ENCODE data around the gene INPP1.
"Not testable (repeated sequence)": the region's sequence is repeated elsewhere in the genome, so short reads cannot be mapped to it uniquely, and the experiment has no call there.

INPP1 gene

DNA sequence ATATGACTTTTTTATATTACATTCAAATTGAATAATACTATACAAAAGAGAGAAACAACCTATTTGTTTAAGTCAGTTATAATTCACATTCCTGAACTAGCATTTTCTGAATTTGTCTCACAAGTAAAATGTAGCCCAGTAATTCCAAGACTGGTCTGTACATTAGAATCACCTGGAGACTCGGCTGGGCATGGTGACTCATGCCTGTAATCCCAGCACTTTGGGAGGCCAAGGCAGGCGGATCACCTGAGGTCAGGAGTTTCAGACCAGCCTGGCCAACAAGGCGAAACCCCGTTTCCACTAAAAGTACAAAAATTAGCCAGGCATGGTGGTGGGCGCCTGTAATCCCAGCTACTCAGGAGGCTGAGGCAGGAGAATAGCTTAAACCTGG is 30.8 kb upstream of the INPP1 start:
- not testable (repeated sequence) for DNase-seq; H3K18ac ChIP-seq (ENCODE audit: low read depth in 1 of 2, low read length in 2 of 2); H2BK120ac ChIP-seq (ENCODE audit: low read depth, low read length); H4K8ac ChIP-seq (ENCODE audit: low read length); H3K27me3 ChIP-seq (ENCODE audit: control insufficient read depth in 1 of 2, insufficient read depth in 1 of 2, low read length in 2 of 2); H2AK5ac ChIP-seq (ENCODE audit: low read length, severe bottlenecking); H3K4me2 ChIP-seq (ENCODE audit: low read length, poor library complexity, severe bottlenecking); H3K4ac ChIP-seq (ENCODE audit: low read depth in 1 of 2, low read length in 2 of 2); H2BK12ac ChIP-seq (ENCODE audit: low read length in 2 of 2); H3K14ac ChIP-seq (ENCODE audit: low read length in 2 of 2); H3K9ac ChIP-seq (ENCODE audit: low read length); H2BK5ac ChIP-seq (ENCODE audit: low read depth, low read length, poor library complexity, severe bottlenecking); H3K9me3 ChIP-seq (ENCODE audit: control insufficient read depth, low read length); H3K27ac ChIP-seq (ENCODE audit: low read length, poor library complexity, severe bottlenecking); H4K91ac ChIP-seq (ENCODE audit: low read length); H2AFZ ChIP-seq (ENCODE audit: low read depth, low read length); H2BK15ac ChIP-seq (ENCODE audit: low read depth, poor library complexity, severe bottlenecking); H3K23ac ChIP-seq (ENCODE audit: low read length in 2 of 2); H3K4me1 ChIP-seq (ENCODE audit: control insufficient read depth, insufficient read depth, low read depth, low read length); H3K4me3 ChIP-seq (ENCODE audit: insufficient read depth in 1 of 2, low read depth in 1 of 2, low read length in 2 of 2)
- 89% methylated on average over 4 of the region's 5 CpGs for WGBS
- Histone ChIP-seq H3K36me3 (ENCODE audit: control insufficient read depth in 1 of 2, insufficient read depth in 2 of 2, low read depth in 1 of 2, low read length in 2 of 2) (peaks cover 4 to 44% of the 10 kb centered on the region in 2 experiments), H3K79me1 (replicated peaks; ENCODE audit: low read length, poor library complexity, severe bottlenecking) (peaks cover 29% of the 10 kb centered on the region)

DNA sequence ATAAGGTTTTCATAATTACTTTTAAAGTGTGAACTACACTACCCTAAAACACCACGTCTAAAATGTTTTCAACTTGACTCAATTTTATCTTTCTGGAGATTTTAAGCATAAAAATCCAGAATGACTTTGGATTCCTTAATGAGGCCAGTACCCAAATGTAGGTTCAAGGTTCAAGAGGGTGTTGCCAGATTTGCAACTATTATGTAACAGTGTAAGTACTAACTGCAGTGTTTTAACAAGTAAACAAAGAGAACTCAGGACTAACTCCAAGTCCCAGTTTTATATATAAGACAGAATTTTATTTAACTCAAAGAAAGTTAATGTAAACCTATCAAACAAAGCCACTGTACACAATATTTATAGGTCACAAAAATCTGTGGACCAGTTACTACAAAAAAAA is 29.5 kb upstream of the INPP1 start:
- no peaks in the 10 kb centered on the region for H3K27me3 ChIP-seq (ENCODE audit: control insufficient read depth in 1 of 2, insufficient read depth in 1 of 2, low read length in 2 of 2)
- H3K4me2 ChIP-seq (ENCODE audit: low read length, poor library complexity, severe bottlenecking) = no peak overlapping the region
- no peak overlapping the region for H2BK12ac ChIP-seq (ENCODE audit: low read length in 2 of 2)
- no peak overlapping the region for H4K8ac ChIP-seq (ENCODE audit: low read length)
- peaks cover 25% of the 10 kb centered on the region for H3K79me1 ChIP-seq (replicated peaks; ENCODE audit: low read length, poor library complexity, severe bottlenecking)
- no peaks in the 10 kb centered on the region for H3K9me3 ChIP-seq (ENCODE audit: control insufficient read depth, low read length)
- no peak overlapping the region for H2AK5ac ChIP-seq (ENCODE audit: low read length, severe bottlenecking)
- H3K36me3 ChIP-seq (ENCODE audit: control insufficient read depth in 1 of 2, insufficient read depth in 2 of 2, low read depth in 1 of 2, low read length in 2 of 2) = peaks cover 4 to 32% of the 10 kb centered on the region in 2 experiments
- H4K91ac ChIP-seq (ENCODE audit: low read length) = no peak overlapping the region
- no peak overlapping the region for H3K23ac ChIP-seq (ENCODE audit: low read length in 2 of 2)
- no peak for DNase-seq
- no peak overlapping the region for H3K27ac ChIP-seq (ENCODE audit: low read length, poor library complexity, severe bottlenecking)
- 100% methylated on average over 1 of the region's 1 CpG for WGBS
- no peak overlapping the region for H3K18ac ChIP-seq (ENCODE audit: low read depth in 1 of 2, low read length in 2 of 2)
- no peak overlapping the region for H3K4ac ChIP-seq (ENCODE audit: low read depth in 1 of 2, low read length in 2 of 2)
- peak overlapping the region; percentile 34 for H3K9ac ChIP-seq (ENCODE audit: low read length)
- H3K4me1 ChIP-seq (ENCODE audit: control insufficient read depth, insufficient read depth, low read depth, low read length) = peaks cover 8% of the 10 kb centered on the region
- H2BK5ac ChIP-seq (ENCODE audit: low read depth, low read length, poor library complexity, severe bottlenecking) = no peak overlapping the region
- H2AFZ ChIP-seq (ENCODE audit: low read depth, low read length) = no peak overlapping the region
- no peak overlapping the region for H2BK120ac ChIP-seq (ENCODE audit: low read depth, low read length)
- H3K14ac ChIP-seq (ENCODE audit: low read length in 2 of 2) = no peak overlapping the region
- no peak overlapping the region for H2BK15ac ChIP-seq (ENCODE audit: low read depth, poor library complexity, severe bottlenecking)
- no peak overlapping the region for H3K4me3 ChIP-seq (ENCODE audit: insufficient read depth in 1 of 2, low read depth in 1 of 2, low read length in 2 of 2)

GRCh38 chr2:190315273-190315672 is 28.1 kb upstream of the INPP1 start:
- no peak overlapping the region for H3K23ac ChIP-seq (ENCODE audit: low read length in 2 of 2)
- no peak overlapping the region for H3K4me2 ChIP-seq (ENCODE audit: low read length, poor library complexity, severe bottlenecking)
- 71% methylated on average over 1 of the region's 2 CpGs for WGBS
- H2BK120ac ChIP-seq (ENCODE audit: low read depth, low read length) = no peak overlapping the region
- no peak overlapping the region for H2BK5ac ChIP-seq (ENCODE audit: low read depth, low read length, poor library complexity, severe bottlenecking)
- H3K4me1 ChIP-seq (ENCODE audit: control insufficient read depth, insufficient read depth, low read depth, low read length) = peaks cover 8% of the 10 kb centered on the region
- H2BK12ac ChIP-seq (ENCODE audit: low read length in 2 of 2) = no peak overlapping the region
- H3K9me3 ChIP-seq (ENCODE audit: control insufficient read depth, low read length) = no peaks in the 10 kb centered on the region
- no peak overlapping the region for H2BK15ac ChIP-seq (ENCODE audit: low read depth, poor library complexity, severe bottlenecking)
- H4K8ac ChIP-seq (ENCODE audit: low read length) = no peak overlapping the region
- H3K4ac ChIP-seq (ENCODE audit: low read depth in 1 of 2, low read length in 2 of 2) = no peak overlapping the region
- DNase-seq = no peak
- no peak overlapping the region for H3K14ac ChIP-seq (ENCODE audit: low read length in 2 of 2)
- no peaks in the 10 kb centered on the region for H3K27me3 ChIP-seq (ENCODE audit: control insufficient read depth in 1 of 2, insufficient read depth in 1 of 2, low read length in 2 of 2)
- no peak overlapping the region for H3K18ac ChIP-seq (ENCODE audit: low read depth in 1 of 2, low read length in 2 of 2)
- peak overlapping the region; percentile 31 for H3K9ac ChIP-seq (ENCODE audit: low read length)
- H3K27ac ChIP-seq (ENCODE audit: low read length, poor library complexity, severe bottlenecking) = no peak overlapping the region
- no peak overlapping the region for H2AFZ ChIP-seq (ENCODE audit: low read depth, low read length)
- H3K79me1 ChIP-seq (replicated peaks; ENCODE audit: low read length, poor library complexity, severe bottlenecking) = peaks cover 25% of the 10 kb centered on the region
- H2AK5ac ChIP-seq (ENCODE audit: low read length, severe bottlenecking) = no peak overlapping the region
- H3K36me3 ChIP-seq (ENCODE audit: control insufficient read depth in 1 of 2, insufficient read depth in 2 of 2, low read depth in 1 of 2, low read length in 2 of 2) = peaks cover 0 to 23% of the 10 kb centered on the region in 2 experiments
- no peak overlapping the region for H3K4me3 ChIP-seq (ENCODE audit: insufficient read depth in 1 of 2, low read depth in 1 of 2, low read length in 2 of 2)
- no peak overlapping the region for H4K91ac ChIP-seq (ENCODE audit: low read length)

- WGBS = 77% methylated on average over 4 of the region's 4 CpGs
- no peak overlapping the region for H2AFZ ChIP-seq (ENCODE audit: low read depth, low read length)
- peak overlapping the region in 1 of 2 experiments; percentile 32 for H3K14ac ChIP-seq (ENCODE audit: low read length in 2 of 2)
Measured at GRCh38 chr2:190318514-190318913, 24.9 kb upstream of the INPP1 start.

More at GRCh38 chr2:190318514-190318913, 24.9 kb upstream of the INPP1 start:
- Histone ChIP-seq H3K27ac (ENCODE audit: low read length, poor library complexity, severe bottlenecking) (no peak overlapping the region), H2BK5ac (ENCODE audit: low read depth, low read length, poor library complexity, severe bottlenecking) (no peak overlapping the region), H3K4me1 (ENCODE audit: control insufficient read depth, insufficient read depth, low read depth, low read length) (peaks cover 8% of the 10 kb centered on the region), H2AK5ac (ENCODE audit: low read length, severe bottlenecking) (no peak overlapping the region), H3K4ac (ENCODE audit: low read depth in 1 of 2, low read length in 2 of 2) (no peak overlapping the region), H2BK120ac (ENCODE audit: low read depth, low read length) (no peak overlapping the region), H3K4me2 (ENCODE audit: low read length, poor library complexity, severe bottlenecking) (peak overlapping the region; percentile 95), H3K9ac (ENCODE audit: low read length) (peak overlapping the region; percentile 86), H4K91ac (ENCODE audit: low read length) (no peak overlapping the region), H3K79me1 (replicated peaks; ENCODE audit: low read length, poor library complexity, severe bottlenecking) (peaks cover 19% of the 10 kb centered on the region), H3K9me3 (ENCODE audit: control insufficient read depth, low read length) (no peaks in the 10 kb centered on the region), H2BK15ac (ENCODE audit: low read depth, poor library complexity, severe bottlenecking) (no peak overlapping the region), H3K18ac (ENCODE audit: low read depth in 1 of 2, low read length in 2 of 2) (no peak overlapping the region), H3K4me3 (ENCODE audit: insufficient read depth in 1 of 2, low read depth in 1 of 2, low read length in 2 of 2) (peak overlapping the region in 1 of 2 experiments; percentile 86), H3K23ac (ENCODE audit: low read length in 2 of 2) (no peak overlapping the region), H2BK12ac (ENCODE audit: low read length in 2 of 2) (no peak overlapping the region), H3K36me3 (ENCODE audit: control insufficient read depth in 1 of 2, insufficient read depth in 2 of 2, low read depth in 1 of 2, low read length in 2 of 2) (no peaks in the 10 kb centered on the region), H3K27me3 (ENCODE audit: control insufficient read depth in 1 of 2, insufficient read depth in 1 of 2, low read length in 2 of 2) (no peaks in the 10 kb centered on the region), H4K8ac (ENCODE audit: low read length) (no peak overlapping the region)
- DNase-seq = peak; percentile 9
